Measurements from ENCODE around the gene NIP7.
A peak's percentile ranks its signal among the peaks of the same experiment; 100 is the strongest.

The NIP7 gene

DNA sequence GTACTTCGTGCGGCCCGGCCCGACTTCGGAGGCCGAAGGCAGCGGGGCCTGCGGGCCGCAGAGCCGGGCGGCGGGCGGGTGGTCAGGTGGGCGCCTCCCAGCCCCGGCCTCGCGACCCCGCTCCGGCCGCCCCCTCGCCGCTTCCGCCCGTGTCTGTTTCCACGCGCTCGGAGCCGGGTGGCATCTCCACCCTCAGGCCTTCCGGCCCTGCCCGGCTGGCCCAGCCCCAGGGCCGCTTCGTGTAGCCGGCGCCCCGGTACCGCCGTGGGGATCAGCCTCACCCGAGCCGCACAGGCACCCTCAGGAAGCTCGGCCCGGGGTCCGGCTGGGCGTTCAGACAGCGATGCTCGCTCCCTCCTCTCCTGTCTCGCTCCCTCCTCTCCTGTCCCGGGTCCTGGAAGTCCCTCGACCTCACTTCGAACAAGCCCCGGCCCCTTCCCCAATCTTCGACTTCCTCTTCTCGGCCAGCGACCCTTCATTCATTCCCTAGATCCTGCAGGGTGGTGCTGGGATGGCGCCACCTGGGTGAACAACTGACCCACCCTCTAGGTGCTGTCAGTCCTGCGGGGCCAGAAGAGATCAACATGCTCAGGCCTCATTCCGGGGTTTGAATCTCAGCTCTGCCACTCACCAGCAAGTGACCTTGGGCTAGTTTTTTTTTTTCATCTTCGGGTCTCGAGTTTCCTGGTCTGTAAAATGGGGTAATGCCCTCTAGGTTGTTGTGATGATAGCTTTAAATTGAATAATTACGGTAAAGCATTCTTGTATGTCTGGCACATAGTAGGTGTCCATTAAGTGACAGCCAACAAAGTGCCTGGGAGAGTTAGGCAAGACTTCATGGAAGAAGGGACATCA lies 27.8 kb upstream of the NIP7 start:
- peak; percentile 28 for TF ChIP-seq CTCF (conservative IDR thresholded peaks at IDR 0.05; ENCODE audit: low read depth, low read length)

DNA sequence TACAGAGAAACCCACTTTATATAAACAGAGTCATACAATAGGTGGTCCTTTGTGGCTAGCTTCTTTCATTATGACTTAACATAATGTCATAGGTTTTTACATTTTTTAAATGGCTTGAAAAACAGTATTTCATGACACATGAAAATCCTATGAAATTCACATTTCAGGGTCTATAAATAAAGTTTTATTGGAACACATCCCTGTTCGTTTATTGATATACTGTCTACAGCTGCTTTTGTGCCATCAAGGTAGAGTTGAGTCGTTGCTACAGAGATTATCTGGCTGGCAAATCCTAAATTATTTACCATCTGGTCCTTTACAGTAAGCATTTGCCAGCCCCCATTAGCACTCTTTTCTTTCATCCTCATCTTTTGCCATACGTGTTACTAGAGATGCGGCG lies 26.1 kb upstream of the NIP7 start:
- no peak for TF ChIP-seq CTCF (conservative IDR thresholded peaks at IDR 0.05; ENCODE audit: low read depth, low read length)
- H3K4me3 ChIP-seq (ENCODE audit: low read depth, low read length) = no peak overlapping the region
- DNase-seq (ENCODE audit: low read depth) = no peak

More for the DNA sequence above, 27.8 kb upstream of the NIP7 start:
- H3K4me3 ChIP-seq (ENCODE audit: low read depth, low read length) = peak overlapping the region; percentile 83
- DNase-seq (ENCODE audit: low read depth) = peak; percentile 27

DNA sequence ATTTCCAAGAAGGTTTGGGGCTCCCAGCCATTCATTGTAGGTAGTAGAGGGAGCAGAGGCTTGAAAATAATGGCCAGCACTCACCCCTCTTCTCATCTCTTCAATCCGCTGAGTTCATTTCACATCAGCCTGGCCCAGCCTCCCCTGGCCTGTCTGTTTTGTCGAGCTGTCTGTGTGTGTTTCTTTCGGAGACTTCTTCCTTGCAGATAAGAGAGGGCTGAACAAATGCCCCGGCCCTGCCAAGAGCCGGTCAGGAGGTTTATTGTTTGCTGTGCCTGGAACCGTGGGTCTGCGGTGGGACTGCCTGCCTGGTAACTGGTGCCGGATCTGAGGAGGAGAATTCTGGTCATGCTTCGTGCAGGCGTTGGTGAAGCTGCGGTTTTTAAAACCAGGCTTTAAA lies 25.0 kb upstream of the NIP7 start:
- no peak for DNase-seq (ENCODE audit: low read depth)
- no peak for TF ChIP-seq CTCF (conservative IDR thresholded peaks at IDR 0.05; ENCODE audit: low read depth, low read length)
- no peak overlapping the region for H3K4me3 ChIP-seq (ENCODE audit: low read depth, low read length)

- H3K4me3 ChIP-seq (ENCODE audit: low read depth, low read length) = no peak overlapping the region
- DNase-seq (ENCODE audit: low read depth) = no peak
- TF ChIP-seq CTCF (conservative IDR thresholded peaks at IDR 0.05; ENCODE audit: low read depth, low read length) = no peak
Measured at GRCh38 chr16:69315486-69316311, 23.9 kb upstream of the NIP7 start.

GRCh38 chr16:69316595-69317034 lies 23.0 kb upstream of the NIP7 start:
- no peak for TF ChIP-seq CTCF (conservative IDR thresholded peaks at IDR 0.05; ENCODE audit: low read depth, low read length)
- no peak for DNase-seq (ENCODE audit: low read depth)
- H3K4me3 ChIP-seq (ENCODE audit: low read depth, low read length) = no peak overlapping the region

- no peak for DNase-seq (ENCODE audit: low read depth)
- H3K4me3 ChIP-seq (ENCODE audit: low read depth, low read length) = no peak overlapping the region
- TF ChIP-seq CTCF (conservative IDR thresholded peaks at IDR 0.05; ENCODE audit: low read depth, low read length) = no peak
Measured at GRCh38 chr16:69318177-69318910, 21.2 kb upstream of the NIP7 start.

Measured in choroid plexus epithelial cell (primary cell).